GM15510 (cell line): ENCODE results near the gene CAMK2N1.

ENCODE experiments used
- POLR2A ChIP-seq: IDR thresholded peaks from 3 replicates; pipeline ENCODE4 v1.6.1; 2011; ENCODE audit warnings: borderline replicate concordance; ENCODE audit not compliant: insufficient read length; ENCODE audit errors: extremely low read depth

CAMK2N1 gene

DNA sequence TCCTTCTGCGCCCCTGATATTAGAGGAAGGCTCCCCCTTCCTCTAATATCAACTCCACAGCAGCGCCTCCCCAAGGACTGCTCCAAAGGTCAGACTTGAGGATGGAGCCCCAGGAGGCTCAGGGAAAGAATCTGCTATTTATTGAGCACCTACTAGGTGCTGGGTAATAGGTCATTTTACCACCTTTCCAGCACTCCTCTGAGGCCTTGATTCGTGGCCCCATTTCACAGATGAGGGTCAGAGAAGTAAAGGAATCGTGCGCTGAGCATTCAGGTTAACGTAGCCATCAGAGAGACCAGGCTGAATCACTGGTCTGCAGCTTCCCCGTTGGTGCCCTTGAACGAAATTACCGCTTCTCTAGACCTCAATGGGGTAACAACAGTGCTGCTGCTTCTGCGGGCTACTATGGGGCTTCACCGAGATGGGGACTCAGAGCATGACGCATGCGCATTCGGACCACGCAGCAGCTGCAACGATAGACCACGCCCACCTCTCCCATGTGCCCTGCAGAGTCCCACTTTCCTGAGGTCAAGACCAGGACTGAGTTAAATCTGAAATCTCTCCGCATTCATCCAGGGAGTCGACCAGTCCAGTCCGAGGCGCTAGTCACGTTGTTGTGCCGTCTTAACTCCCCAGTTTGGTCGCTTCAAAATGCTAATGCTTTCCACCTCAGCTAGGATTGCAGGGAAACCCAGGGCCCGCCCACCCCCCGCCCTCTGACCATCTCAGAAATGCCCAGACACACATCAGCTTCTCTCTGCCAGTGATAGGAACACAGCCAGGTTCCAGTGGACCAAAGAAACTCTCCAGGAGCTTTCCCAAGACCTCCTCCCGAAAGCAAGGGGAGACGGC, 12.9 kb downstream of the CAMK2N1 start:
- TF ChIP-seq POLR2A: no peak

DNA sequence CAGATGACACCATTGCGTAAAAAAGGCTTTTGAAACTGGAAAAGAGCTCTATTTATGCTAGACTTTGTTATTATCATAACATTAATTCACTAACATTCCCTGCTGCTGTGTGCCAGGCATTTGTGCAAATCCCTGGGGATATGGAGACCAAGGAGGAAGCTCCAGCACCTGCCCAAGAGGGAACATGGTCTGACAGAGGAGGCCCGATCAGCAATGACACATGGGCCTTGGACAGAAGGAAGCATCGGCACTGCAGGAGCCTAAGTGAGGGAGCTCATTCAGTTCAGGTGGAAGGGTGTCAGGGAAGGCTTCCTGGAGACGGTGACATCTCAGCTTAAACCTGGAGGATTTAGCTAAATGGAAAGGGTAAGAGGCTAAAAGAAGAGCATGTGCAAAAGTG, 13.9 kb downstream of the CAMK2N1 start:
- no peak for TF ChIP-seq POLR2A

DNA sequence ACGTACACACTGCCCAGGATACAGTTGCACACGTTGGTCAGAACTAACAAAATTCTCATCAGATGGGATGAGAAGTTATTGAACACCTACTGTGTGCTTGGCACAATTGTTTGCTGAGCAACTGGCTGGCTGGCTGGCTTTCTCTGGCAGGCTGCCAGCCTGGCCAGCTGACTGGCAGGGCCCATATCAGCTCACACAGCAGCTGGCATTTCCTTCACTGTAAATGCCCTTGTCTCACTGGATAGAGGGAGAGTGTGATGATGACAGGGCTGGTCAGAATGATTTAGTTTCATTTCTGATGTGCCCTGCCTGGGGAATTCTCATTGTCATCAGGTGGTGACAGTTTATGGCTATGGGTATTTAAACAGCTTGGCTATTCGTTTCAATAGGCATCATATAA, 15.8 kb downstream of the CAMK2N1 start:
- no peak for TF ChIP-seq POLR2A

DNA sequence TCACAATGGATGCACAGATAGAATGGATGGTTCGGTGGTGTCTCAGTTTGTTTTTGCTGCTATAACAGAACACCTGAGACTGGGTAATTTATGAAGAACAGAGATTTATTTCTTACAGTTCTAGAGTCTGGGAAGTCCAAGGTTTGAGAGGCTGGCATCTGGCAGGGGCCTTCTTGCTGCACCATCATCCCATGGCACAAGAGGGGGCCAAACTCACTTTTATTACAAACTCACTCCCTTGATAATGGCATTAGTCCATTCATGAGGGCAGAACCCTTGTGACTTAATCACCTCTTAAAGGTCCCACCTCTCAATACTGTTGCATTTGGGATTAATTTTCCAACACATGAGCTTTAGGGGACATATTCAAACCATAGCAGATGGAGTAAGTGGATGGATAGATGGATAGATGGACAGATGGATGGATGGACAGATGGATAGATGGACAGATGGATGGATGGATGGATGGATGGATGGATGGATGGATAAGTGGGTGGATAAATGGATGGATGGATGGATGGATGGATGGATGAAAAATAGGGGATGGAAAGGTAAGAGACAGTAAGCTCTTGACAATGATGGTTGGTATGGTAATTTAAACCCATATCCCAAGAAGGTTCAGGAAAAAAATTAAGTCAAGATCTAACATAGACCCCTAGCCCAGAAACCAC, 16.5 kb downstream of the CAMK2N1 start:
- TF ChIP-seq POLR2A: no peak

DNA sequence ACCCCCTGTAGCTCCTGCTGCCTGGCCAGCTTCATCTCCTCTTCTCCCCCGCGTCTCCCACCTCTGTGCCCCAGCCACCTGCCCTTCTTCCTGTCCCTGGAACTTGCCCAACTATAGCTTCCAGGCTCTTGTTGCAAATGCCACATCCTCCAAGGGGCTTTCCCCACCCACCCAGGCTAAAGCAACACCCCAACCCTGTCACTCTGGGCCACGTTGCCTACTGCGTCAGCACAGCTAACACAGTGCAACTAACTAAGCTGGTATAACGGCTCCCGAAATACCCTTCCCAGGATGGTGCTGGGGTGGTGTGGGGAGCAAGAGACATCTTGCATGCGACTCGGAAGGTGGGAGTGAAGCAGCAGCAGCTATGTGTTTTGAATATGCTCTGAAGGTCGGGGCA, 19.7 kb downstream of the CAMK2N1 start:
- no peak for TF ChIP-seq POLR2A

DNA sequence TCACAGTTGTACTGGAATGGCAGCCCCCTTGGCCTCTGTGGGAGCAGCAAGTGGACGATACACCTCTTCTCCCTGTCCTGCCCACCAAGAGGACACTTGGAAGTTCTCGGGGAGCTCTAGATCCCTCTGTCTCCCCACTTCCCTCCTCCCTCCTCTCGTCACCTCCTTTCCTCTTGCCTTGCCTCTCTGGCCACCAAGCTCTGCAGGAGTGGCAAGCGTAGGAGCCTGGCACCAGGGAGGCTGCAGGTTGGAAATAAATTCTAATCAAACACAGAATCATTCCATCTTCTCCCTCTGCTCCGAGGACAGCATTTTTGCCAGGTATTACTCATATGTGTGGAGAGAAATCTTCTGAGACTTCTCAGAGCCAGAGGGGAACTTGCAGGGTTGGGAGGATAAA, 20.8 kb downstream of the CAMK2N1 start:
- TF ChIP-seq POLR2A: no peak

DNA sequence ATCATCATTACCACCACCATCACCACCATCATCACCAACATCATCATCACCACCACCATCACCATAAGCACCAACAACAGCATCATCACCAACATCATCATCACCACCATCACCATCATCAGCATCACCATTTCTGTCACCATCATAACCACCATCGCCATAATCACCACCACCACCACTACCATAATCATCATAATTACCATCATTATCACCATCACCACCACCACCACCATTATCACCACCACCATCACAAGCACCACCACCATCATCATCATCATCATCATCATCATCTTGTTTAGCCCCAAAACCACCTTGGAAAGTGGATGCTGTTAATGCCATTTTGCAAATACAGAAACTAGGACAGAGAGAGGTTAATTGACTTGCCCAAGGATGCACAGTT, 22.5 kb downstream of the CAMK2N1 start:
- no peak for TF ChIP-seq POLR2A

DNA sequence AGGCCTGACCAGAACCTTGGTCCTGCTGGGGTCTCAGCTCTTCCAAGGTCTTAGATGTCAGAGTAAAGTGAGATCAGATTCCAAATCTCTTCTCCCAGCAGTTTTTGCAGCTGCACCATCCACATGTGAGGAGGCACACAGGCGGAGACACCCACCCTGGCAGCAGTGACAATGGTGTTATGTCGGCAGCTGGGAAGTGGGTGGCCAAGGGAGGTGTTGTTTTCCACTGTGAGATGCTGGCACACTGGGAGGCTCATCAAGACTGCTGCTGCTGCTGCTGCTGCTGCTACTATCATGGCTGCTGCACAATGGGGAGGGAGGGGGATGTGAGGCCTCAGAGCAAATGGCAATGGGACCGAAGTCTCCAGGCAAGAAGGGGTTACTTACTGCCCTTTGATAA, 23.6 kb downstream of the CAMK2N1 start:
- TF ChIP-seq POLR2A: no peak

DNA sequence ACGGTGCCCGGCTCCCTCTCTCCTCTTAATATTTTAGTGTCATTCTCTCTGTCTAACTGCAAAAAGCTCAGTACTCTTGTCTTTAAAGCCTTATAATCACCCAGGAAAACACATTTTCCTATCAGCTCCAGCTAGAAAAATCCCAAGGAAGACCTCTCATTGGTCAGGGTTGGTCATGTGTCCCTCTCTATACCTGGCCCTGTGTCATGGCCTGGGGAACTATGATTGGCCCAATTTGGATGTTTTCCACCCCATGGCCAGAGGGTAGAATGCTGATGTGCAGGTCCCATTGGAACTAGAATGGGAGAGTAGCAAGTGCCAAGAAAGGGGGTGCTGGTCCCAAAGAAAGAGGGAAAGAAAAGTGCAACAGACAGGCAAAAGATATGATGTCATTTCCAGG, 27.3 kb downstream of the CAMK2N1 start:
- TF ChIP-seq POLR2A: no peak

DNA sequence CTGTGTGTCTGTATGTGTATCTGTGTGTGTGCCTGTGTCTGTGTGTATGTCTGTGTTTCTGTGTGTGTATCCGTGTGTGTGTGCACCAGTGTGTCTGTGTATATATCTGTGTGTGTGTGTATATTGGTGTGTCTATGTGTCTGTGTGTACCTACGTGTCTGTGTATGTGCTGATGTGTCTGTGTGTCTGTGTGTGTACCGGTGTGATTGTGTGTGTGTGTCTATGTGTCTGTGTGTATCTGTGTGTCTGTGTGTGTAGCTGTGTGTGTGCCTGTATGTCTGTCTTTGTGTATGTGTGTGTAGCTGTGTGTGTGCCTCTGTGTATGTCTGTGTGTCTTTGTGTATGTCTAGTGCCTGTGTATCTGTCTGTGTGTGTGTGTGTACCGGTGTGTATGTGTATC, 32.0 kb downstream of the CAMK2N1 start:
- no peak for TF ChIP-seq POLR2A

DNA sequence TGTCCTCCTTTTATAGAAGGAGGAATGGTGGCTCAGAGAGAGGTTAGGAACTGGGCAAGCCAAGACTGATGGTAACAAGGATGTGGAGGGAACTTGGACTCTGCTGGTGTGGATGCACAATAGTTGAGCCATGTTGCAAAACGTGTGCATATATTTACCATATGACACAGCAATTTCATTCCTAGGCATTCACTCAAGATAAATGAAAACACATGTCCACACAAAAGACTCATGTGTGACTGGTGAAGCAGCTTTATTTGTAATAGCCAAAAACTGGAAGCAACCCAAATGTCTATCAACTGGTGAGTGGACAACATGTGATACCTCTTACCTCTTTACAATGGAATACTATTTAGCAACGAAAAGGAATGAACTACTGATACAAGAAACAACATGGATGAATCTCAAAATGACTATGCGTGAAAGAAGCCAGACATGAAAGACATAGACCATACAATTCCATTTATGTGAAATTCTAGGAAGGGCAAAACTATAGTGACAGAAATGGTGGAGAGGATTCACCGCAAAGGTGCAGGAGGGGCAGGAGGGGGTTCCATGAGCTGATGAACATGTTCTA, 36.2 kb downstream of the CAMK2N1 start:
- TF ChIP-seq POLR2A: no peak

DNA sequence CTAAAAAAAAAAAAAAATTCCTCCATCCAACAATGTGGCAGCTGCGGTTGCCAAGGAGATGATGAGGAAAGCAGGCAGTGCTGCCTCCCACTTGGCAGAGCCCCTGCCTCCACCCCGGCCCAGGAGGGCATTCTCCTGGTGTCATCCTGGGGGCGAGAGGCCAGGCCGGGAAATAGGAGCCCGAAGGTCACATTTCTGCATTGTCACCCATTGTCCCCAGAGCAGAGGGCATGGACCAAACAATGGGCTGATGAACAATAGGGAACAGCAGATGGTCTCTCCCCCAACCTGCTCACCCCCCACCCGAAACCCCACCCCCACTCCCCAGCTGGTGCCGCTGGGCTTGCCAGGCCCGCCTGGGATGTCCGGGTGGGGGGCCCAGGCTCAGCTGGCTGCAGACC, 37.3 kb downstream of the CAMK2N1 start:
- TF ChIP-seq POLR2A: no peak

DNA sequence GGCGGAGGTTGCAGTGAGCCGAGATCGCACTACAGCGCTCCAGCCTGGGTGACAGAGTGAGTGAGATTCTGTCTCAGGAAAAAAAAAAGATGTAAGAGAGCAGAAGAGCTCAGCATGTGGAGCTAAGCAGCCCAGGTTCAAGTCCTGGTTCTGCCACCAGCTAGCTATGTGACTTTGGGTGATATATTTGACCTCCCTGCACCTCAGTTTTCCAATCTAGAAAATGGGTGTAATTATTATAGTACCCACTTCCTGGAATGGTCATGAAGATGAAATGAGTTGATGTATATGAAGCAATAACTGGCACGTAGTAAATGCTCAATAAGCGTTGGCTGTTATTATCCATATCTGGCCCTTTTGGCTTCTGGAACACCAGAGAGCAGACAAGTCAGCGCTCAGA, 38.2 kb downstream of the CAMK2N1 start:
- no peak for TF ChIP-seq POLR2A

DNA sequence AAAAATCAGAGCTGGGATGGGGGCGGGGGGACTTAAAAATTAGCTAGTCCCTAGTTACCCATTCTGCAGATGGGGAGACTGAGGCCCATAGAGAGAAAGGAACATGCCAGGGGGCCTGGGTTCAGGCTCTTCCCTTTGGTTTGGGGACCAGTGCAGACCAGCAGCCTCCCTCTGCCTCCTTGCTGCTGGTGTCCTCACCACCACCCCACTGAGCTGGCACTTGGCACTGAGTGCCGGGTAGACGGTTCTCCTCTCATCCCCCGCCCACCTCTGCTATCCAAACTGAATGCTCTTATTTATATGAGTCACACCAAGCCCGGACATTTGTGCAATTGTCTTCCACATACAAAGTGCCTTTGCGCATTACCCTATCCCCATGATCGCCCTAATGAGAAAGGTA, 39.2 kb downstream of the CAMK2N1 start:
- TF ChIP-seq POLR2A: no peak

DNA sequence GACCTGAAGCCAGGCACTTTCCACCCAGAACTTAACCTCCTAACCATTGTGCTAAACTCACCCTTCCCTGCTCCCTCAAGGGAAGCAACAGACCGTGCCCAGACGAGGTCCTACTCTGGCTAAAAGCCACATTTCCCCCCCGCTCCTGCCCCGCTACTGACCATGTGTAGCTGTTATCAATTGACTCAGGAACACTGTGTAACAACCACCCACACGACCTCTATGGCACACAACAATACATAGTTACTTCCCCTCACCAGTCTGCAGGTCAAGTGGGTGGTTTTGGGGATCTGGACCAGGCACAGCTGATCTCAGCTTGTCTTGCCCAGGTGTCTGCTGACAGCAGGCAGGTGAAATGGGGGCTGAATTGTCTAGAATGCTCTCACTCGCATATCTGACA, 40.1 kb downstream of the CAMK2N1 start:
- TF ChIP-seq POLR2A: no peak
